ENCODE results near the gene B3GALT5. TPM values are rescaled to one million over a fixed set of nuclear protein-coding genes. Genes with fewer than 3 reads are reported as not detected.

Gene B3GALT5
- polyA plus RNA-seq, 3 donors, result not detected

DNA sequence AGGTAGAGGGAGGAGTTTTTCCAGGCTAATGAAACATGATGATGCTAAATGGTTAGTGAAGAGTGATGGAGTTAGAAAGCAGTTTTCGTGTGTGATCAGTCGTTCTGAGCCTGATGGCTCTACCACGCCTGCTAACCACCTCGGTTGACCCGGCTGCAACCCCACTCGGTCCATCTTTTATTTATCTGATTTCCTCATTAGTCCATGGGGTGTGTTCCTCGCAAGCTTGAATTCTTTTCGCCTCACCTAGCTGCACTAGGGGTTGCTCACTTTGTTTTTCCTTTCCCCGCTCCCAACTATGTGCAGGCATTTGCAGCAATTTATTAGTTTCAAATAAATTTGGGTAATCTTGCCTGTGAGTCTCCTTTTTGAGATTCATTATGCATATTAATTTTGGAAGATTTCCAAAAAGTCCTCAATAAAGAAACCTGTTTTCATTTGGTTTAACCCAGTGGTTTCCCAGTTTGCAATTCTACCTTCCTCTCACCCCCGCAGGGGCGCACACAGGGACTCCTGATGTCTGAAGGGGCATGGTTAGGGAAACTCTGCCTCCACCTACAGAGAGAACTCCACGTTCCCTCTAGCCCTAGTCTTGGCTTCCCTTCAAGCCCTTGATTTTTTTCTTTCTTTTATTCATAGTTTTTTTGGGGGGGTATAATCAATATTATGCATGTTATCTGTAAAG is 12.6 kb downstream of the B3GALT5 start:
- H3K27me3 Mint-ChIP-seq (ENCODE audit: low read depth in 3 of 3), result peaks cover 0 to 3% (median 2%) of the 10 kb centered on the region in 3 donors
- intact Hi-C loops (cut with micrococcal nuclease), result no loop called here
- no peak overlapping the region for H3K27ac ChIP-seq (ENCODE audit: low read depth in 1 of 2, low read length in 2 of 2)
- H2AFZ ChIP-seq (ENCODE audit: insufficient read depth, low read depth, low read length, poor library complexity, severe bottlenecking), result no peak overlapping the region
- no peaks in the 10 kb centered on the region for H3K4me1 ChIP-seq (ENCODE audit: control insufficient read depth in 1 of 2, insufficient read depth in 2 of 2, low read length in 2 of 2)
- H3K9me3 ChIP-seq (replicated peaks in 1 of 2; ENCODE audit: control insufficient read depth in 1 of 2, insufficient read depth in 1 of 2, low read length in 2 of 2), result no peaks in the 10 kb centered on the region
- no peak overlapping the region for H3K4me2 ChIP-seq (replicated peaks; ENCODE audit: extremely low read depth, low read length, poor library complexity, severe bottlenecking)
- no peaks in the 10 kb centered on the region for H3K36me3 Mint-ChIP-seq
- H3K9me3 Mint-ChIP-seq, result peaks cover 0 to 9% (median 7%) of the 10 kb centered on the region in 7 donors
- no peak overlapping the region for H3K4me3 ChIP-seq (replicated peaks in 1 of 3; ENCODE audit: low read depth in 2 of 3, low read length in 3 of 3)
- H3K4me3 Mint-ChIP-seq, result no peak overlapping the region
- H3K36me3 ChIP-seq (replicated peaks in 1 of 2; ENCODE audit: control insufficient read depth in 1 of 2, insufficient read depth in 2 of 2, low read length in 2 of 2), result no peaks in the 10 kb centered on the region
- H3K27me3 ChIP-seq (ENCODE audit: control insufficient read depth in 2 of 2, insufficient read depth in 2 of 2, low read length in 2 of 2), result no peaks in the 10 kb centered on the region
- no peak overlapping the region for H3K27ac Mint-ChIP-seq
- no peaks in the 10 kb centered on the region for H3K79me2 ChIP-seq (ENCODE audit: insufficient read depth, low read length)
- TF ChIP-seq, protein P1, sequence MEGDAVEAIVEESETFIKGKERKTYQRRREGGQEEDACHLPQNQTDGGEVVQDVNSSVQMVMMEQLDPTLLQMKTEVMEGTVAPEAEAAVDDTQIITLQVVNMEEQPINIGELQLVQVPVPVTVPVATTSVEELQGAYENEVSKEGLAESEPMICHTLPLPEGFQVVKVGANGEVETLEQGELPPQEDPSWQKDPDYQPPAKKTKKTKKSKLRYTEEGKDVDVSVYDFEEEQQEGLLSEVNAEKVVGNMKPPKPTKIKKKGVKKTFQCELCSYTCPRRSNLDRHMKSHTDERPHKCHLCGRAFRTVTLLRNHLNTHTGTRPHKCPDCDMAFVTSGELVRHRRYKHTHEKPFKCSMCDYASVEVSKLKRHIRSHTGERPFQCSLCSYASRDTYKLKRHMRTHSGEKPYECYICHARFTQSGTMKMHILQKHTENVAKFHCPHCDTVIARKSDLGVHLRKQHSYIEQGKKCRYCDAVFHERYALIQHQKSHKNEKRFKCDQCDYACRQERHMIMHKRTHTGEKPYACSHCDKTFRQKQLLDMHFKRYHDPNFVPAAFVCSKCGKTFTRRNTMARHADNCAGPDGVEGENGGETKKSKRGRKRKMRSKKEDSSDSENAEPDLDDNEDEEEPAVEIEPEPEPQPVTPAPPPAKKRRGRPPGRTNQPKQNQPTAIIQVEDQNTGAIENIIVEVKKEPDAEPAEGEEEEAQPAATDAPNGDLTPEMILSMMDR (IDR thresholded peaks at IDR 0.05), result no peak
- DNase-seq, result no peak
- no peaks in the 10 kb centered on the region for H4K20me1 ChIP-seq (ENCODE audit: insufficient read depth, low read length)
- no peak overlapping the region for H3K9ac ChIP-seq (ENCODE audit: insufficient read depth, low read length, poor library complexity, severe bottlenecking)
- H3K4me1 Mint-ChIP-seq, result no peaks in the 10 kb centered on the region
- 83% methylated on average over 8 of the region's 12 CpGs for WGBS (ENCODE audit: insufficient coverage)

DNA sequence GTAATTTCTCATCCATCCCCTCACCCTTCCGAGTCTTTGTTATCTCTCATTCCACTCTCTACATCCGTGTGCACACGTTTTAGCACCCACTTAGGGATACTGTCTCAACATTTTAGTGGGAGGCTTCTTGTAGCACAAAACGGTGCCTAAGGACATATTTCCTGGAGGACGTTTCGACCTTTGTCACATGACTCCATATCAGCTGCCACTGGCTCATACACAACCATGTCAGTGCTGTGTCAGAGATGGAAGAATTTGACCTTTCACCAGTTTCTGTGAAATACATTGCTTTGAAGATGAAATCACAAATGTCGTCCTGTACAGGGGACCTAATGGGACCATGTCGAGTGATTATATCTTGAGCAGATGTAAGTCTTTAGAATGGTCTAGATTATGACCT is 15.6 kb downstream of the B3GALT5 start:
- Histone ChIP-seq H3K4me2 (replicated peaks; ENCODE audit: extremely low read depth, low read length, poor library complexity, severe bottlenecking) (no peak overlapping the region), H3K27me3 (ENCODE audit: control insufficient read depth in 2 of 2, insufficient read depth in 2 of 2, low read length in 2 of 2) (no peaks in the 10 kb centered on the region), H3K4me3 (replicated peaks in 1 of 3; ENCODE audit: low read depth in 2 of 3, low read length in 3 of 3) (no peak overlapping the region), H3K79me2 (ENCODE audit: insufficient read depth, low read length) (no peaks in the 10 kb centered on the region), H3K9me3 (replicated peaks in 1 of 2; ENCODE audit: control insufficient read depth in 1 of 2, insufficient read depth in 1 of 2, low read length in 2 of 2) (no peaks in the 10 kb centered on the region), H3K4me1 (ENCODE audit: control insufficient read depth in 1 of 2, insufficient read depth in 2 of 2, low read length in 2 of 2) (no peaks in the 10 kb centered on the region), H3K27ac (ENCODE audit: low read depth in 1 of 2, low read length in 2 of 2) (no peak overlapping the region), H4K20me1 (ENCODE audit: insufficient read depth, low read length) (no peaks in the 10 kb centered on the region), H2AFZ (ENCODE audit: insufficient read depth, low read depth, low read length, poor library complexity, severe bottlenecking) (no peak overlapping the region), H3K9ac (ENCODE audit: insufficient read depth, low read length, poor library complexity, severe bottlenecking) (no peak overlapping the region), H3K36me3 (replicated peaks in 1 of 2; ENCODE audit: control insufficient read depth in 1 of 2, insufficient read depth in 2 of 2, low read length in 2 of 2) (no peaks in the 10 kb centered on the region)
- H3K4me3 Mint-ChIP-seq, result no peak overlapping the region
- TF ChIP-seq, protein P1 (IDR thresholded peaks at IDR 0.05), result no peak
- no peaks in the 10 kb centered on the region for H3K4me1 Mint-ChIP-seq
- H3K36me3 Mint-ChIP-seq, result no peaks in the 10 kb centered on the region
- DNase-seq, result no peak
- intact Hi-C loops (cut with micrococcal nuclease), result no loop called here
- no peak overlapping the region for H3K27ac Mint-ChIP-seq
- H3K27me3 Mint-ChIP-seq (ENCODE audit: low read depth in 3 of 3), result peaks cover 0 to 6% (median 0%) of the 10 kb centered on the region in 3 donors
- 82% methylated on average over 2 of the region's 8 CpGs for WGBS (ENCODE audit: insufficient coverage)
- H3K9me3 Mint-ChIP-seq, result peaks cover 0 to 8% (median 7%) of the 10 kb centered on the region in 7 donors
